Measurements from ENCODE around the gene SAMHD1.
"Not testable (repeated sequence)": the region's sequence is repeated elsewhere in the genome, so short reads cannot be mapped to it uniquely, and the experiment has no call there.

The SAMHD1 gene

GRCh38 chr20:36916199-36916598 lies 35.3 kb downstream of the SAMHD1 start:
- no peak for DNase-seq (ENCODE audit: low read depth in 2 of 2)

DNA sequence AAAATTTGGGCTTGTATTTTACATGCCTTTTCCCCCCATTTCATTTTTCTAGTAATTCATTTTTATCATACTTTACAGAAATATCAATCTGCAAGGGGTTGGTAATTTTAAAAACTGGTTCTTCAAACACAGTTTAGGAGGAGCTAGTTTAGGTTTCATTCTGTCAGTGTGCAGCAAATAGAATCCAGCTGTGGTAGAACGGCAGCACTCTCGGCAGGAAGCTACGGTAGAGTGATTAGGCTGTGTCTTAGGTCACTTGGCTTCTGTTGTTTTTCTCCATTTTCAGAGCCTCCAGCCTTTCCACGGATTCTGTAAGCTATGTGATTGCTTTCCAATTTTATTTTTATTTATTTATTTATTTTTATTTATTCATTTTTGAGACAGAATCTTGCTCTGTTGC lies 42.9 kb downstream of the SAMHD1 start:
- DNase-seq (ENCODE audit: low read depth in 2 of 2): no peak

DNA sequence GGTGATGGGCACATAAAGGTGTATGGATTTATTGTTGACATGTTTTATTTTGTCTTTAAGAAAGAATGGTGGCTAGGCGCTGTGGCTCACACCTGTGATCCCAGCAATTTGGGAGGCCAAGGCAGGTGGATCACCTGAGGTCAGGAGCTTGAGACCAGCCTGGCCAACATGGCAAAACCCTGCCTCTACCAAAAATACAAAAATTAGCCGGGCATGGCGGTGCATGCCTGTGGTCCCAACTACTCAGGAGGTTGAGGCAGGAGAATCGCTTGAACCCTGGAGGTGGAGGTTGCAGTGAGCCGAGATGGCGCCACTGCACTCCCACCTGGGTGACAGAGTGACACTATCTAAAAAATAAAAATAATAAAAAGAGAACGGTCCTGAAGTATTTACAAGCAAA lies 45.4 kb downstream of the SAMHD1 start:
- DNase-seq (ENCODE audit: low read depth in 2 of 2): not testable (repeated sequence)

DNA sequence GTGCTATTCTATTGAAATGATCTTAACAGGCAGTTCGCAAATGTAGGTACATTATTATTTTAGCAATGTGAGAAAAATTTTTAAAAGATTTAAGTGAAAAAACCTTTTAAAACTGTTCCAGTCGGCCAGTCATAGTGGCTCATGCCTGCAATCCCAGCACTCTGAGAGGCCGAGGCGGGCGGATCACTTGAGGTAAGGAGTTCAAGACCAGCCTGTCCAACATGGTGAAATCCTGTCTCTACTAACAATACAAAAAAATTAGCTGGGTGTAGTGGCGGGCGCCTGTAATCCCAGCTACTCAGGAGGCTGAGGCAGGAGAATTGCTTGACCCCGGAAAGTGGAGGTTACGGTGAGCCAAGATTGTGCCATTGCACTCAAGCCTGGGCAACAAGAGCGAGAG lies 45.9 kb downstream of the SAMHD1 start:
- DNase-seq (ENCODE audit: low read depth in 2 of 2): not testable (repeated sequence)

DNA sequence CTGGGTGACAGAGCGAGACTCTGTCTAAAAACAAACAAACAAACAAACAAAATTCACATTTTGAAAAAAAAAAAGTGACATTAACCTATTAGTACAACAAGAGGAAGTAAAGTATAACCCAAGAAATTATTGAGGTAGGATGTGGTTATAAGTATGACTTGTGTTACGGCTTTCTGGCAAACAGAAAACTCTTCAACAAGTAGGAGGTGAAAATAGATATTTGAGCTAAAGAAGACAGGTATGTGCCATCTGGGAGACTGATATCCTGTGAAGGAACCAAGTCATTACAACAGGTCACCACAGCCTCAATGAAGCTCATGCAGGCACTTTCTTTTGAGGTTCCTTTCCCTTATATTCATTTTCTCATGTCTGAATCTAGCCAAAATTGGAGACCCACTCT lies 46.8 kb downstream of the SAMHD1 start:
- no peak for DNase-seq (ENCODE audit: low read depth in 2 of 2)

DNA sequence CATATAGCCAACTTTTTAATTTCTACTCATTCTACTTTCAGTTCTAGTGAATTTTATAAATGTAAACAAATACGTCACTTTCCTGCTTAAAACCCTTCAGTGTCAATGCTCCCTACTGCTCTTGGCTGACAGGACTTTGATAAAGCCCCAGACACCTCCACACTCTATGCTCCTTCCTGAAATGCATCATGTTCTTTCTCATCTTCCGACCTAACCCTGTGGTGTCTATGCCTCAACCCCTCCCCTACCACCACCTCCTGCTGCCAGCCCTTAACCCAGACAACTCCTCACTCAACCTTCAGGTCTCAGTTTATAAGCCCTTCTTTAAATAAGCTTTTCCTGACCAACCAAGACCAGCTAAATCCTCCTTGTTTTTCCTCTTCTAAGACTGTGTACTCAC lies 56.5 kb downstream of the SAMHD1 start:
- DNase-seq (ENCODE audit: low read depth in 2 of 2): no peak

DNA sequence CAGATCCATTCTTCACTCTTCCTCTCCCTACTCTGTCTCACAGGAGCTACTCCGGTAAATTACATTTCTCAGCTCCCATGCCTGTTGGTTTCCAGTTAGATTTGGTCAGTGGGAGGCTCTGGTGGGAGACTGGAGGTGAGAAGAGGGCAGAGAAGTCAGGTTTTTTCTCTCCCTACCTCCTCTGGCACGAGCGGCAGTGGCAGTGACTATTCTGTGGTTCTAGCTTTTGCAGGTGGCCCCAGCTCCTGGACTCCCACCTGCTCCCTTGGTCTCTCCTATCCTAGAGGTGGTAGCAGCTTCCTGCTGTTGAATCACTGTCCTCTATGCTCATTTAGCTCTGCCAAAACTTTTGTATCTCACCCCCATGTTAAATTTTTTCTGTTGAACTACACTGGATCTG lies 57.7 kb downstream of the SAMHD1 start:
- DNase-seq (ENCODE audit: low read depth in 2 of 2): no peak

DNA sequence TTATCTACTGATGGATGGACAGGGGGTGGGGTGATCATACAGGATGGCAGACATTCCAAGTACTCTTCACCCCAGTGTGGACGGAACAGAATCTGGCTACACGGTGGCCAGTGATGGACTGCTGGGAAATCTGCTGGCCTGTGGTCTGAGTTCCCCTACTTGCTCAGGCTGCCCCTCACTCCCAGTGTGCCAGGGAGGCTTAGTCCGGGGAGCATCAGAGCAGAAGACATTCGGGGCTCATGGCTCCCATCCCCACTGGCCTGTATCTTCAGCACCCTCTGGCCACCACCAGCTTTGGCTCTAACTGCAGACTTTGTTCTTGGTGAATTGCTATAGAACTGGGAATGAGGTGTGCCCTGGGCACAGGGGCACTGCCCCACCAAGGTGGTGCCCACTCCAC lies 60.3 kb downstream of the SAMHD1 start:
- DNase-seq (ENCODE audit: low read depth in 2 of 2): no peak

DNA sequence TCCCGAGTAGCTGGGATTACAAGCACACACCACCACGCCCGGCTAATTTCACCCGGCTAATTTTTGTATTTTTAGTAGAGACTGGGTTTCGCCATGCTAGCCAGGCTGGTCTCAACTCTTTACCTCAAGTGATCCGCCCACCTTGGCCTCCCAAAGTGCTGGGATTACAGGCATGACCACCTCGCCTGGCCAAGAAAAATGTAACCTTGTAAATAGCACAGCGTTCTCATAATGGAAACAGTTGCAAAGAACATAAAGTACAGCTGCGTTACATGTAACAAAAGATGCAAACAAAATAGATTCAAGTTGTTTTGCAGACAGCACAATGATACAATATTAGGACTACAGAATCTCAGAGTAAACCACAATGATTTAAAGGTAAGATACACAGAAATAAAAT lies 60.9 kb downstream of the SAMHD1 start:
- DNase-seq (ENCODE audit: low read depth in 2 of 2): no peak

GRCh38 chr20:36888880-36889516 lies 62.5 kb downstream of the SAMHD1 start:
- DNase-seq (ENCODE audit: low read depth in 2 of 2): no peak

DNA sequence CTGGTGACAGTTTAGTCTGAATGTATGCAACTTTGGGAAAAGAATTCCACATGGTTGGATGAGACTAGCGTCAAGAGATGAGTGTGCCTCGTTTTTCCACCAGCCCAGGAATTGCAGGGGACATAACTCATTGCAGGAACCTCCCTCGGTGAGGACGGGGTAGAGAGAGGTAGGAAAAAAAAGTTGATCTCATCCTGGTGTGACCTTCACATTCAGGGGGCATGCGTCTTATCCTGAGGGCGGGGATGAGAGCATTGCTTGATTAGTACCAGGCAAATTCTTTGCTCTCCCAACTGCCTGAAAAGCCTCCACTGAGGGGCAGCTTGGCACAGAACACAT lies 63.8 kb downstream of the SAMHD1 start:
- DNase-seq (ENCODE audit: low read depth in 2 of 2): peak in 1 of 2 experiments; percentile 1

DNA sequence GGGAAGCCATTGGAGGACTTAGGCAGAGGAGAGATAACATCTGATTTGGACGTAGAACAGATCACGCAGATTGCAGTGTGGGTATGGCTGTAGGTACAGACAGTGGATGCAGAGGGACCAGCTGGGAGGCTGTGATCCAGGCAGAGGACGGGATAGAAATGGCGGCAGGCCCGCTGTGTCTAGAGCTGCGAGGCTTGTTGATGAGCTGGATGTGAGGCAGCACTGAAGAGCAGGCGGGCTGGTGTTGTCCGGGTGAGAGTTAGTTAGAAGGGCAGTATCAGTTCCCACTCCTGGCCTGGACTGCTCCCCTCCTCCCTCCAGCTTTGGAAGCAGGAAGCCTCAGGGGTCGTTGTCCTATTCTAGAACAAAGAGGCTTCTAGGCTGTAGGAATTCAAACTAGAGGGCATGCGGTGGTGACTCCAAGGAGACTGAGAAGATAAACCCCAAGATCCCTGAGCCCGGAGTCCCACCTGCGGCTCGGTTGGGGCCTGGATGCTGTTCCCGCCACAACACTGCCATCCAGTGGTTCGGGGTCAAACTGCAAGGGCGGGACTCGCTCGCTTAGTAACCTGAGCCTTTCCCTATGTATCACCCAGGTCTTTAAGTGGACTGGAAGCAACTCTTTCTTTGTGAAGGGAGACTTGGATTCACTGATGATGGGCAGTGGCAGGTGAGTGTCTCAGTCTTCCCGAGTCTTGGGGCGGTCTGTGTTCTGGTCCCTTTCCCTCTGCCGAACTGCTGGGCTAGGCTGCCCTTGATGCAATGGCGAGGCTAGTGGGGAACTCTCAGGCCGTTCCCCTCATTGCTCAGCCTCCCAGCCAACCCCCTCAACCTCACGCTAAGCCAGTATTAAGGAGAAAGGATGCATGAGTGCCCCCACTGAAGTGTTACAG lies 64.4 kb downstream of the SAMHD1 start:
- DNase-seq (ENCODE audit: low read depth in 2 of 2): peak; percentile 47 to 52

GRCh38 chr20:36885356-36885755 lies 66.2 kb downstream of the SAMHD1 start:
- DNase-seq (ENCODE audit: low read depth in 2 of 2): no peak

DNA sequence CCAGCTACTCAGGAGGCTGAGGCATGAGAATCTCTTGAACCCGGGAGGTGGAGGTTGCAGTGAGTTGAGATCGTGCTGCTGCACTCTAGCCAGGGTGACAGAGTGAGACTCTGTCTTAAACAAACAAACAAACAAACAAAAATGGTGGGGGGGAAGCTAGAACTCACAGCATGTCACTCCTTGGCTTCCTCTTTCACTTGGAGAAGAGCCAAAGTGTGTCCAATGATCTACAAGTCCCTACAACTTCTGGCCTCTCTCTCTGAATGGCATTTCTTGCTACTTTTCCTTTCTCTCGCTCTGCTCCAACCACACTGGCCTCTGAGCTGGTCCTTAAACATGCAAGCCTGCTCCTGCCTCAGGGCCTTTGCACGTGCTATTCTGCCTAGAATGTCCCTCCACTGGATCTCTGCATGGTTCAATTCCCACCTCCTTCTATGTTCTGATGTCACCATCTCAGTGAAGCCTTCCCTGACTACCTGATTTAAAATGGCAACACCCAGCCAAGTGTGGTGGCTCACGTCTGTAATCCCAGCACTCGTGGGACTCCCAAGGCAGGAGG lies 67.5 kb downstream of the SAMHD1 start:
- no peak for DNase-seq (ENCODE audit: low read depth in 2 of 2)

- DNase-seq (ENCODE audit: low read depth in 2 of 2): no peak
These were observed 69.6 kb downstream of the SAMHD1 start for GRCh38 chr20:36881888-36882287.

DNA sequence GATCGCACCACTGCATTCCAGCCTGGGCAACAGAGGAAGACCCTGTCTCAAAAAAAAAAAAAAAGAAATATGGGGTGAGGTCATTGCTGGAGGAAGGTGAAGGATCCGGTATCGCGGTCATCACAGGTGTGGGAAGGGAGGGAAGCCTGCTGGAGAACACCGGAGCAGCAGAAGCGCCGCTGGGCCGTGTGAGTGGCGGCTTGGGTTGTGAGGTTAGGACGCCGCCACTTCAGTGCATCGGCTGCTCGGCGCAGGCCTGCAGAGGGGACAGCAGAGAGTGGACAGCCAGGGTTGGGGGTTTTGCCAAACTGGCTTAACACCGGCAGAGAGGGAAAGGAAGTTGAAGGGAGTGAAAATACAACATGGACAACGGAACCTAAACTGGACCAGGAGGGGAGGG lies 70.2 kb downstream of the SAMHD1 start:
- DNase-seq (ENCODE audit: low read depth in 2 of 2): no peak

DNA sequence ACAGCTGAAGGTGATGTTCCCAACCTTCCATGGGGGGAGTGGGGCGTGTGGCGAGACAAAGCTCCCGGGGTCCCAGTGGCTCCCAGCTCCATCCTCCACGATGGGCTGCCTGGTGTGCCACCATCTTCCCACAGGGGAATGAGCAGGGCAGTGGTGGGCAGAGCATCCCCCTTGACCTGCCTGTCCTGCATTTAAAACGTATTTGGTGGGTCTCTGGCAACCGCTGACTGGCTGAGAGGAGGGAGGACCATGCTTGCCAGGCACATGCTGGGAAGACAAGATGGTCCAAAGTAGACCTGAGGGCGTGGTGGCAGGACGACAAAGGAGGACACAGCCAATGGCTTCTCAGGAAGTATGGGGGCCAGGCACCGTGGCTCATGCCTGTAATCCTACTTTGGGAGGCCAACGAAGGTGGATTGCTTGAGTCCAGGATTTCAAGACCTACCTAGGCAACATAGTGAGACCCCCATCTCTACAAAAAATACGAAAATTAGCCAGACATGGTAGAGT lies 70.7 kb downstream of the SAMHD1 start:
- DNase-seq (ENCODE audit: low read depth in 2 of 2): no peak

DNA sequence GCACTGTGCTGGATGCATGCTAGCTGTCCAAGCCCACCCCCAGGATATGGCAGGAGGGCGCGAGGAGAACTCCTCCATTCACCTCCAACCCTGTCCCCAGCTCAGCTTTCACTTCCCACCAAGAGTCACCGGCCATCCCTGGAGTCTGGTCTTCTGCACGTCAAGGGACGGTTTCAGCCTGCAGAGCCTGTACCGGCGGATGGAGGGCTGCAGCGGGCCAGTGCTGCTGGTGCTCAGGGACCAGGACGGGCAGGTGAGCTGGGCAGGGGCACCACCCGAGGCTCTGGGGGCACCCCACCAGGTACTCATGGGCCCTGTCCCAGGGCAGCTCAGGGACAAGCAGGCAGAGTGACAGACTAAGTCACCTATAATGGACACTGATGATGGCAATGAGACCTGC lies 72.6 kb downstream of the SAMHD1 start:
- DNase-seq (ENCODE audit: low read depth in 2 of 2): no peak

DNA sequence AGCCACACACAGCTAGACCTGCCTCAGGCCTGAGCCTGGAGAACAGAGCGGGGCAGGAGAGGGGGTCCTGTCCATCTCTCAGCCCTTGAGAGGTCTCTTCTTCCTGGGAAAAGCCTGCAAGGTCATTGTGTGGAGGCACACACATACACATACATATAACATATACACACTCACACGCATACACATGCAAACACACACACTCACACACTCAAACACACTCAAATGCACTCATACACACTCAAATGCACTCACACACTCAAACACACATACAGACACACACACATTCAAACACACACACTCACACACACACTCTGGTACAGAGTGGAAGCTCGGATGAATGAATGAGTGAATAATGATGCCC lies 75.1 kb downstream of the SAMHD1 start:
- no peak for DNase-seq (ENCODE audit: low read depth in 2 of 2)

DNA sequence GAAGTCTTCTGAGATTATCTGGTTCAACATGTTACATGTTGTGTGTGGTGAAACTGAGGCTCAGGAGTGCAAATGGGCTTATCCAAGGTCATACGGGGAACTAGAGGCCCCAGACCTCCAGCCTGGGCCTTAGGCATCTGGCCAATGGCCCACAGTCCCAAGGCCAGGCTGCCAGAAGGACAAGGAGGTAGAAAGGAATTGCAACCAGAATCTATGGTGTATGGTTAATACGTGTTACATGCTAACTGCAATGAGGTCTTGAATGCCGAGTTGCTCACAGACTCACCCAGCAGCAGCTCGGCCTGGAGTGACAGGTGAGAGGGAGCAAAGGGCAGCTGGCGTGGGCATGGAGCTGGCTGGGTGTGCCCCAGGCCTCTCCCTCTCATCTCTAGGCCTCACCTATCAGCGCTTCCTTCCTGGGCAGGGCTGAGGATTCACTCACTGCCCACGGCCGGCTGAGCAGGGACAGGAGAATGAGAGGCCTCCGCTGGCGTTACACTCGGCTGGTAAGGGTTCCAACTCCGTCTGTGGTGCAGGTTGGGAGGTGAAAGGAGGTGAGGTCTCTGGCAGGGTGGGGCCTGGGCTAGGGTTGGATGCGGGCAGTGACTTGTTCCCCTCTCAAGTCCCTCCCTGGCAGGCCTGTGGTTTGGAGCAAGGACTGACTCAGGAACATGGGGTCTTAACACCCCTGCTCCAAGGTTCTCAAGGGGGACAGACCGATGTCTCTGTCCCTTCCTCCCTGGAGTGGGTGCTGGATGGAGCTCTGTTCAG lies 75.6 kb downstream of the SAMHD1 start, which contains the start of gene TLDC2:
Gene TLDC2 (plus strand): TSS at position 437 of the 771 bp plus-strand sequence. CDS start 37 bp downstream, at position 474.
- no peak for DNase-seq (ENCODE audit: low read depth in 2 of 2)

DNA sequence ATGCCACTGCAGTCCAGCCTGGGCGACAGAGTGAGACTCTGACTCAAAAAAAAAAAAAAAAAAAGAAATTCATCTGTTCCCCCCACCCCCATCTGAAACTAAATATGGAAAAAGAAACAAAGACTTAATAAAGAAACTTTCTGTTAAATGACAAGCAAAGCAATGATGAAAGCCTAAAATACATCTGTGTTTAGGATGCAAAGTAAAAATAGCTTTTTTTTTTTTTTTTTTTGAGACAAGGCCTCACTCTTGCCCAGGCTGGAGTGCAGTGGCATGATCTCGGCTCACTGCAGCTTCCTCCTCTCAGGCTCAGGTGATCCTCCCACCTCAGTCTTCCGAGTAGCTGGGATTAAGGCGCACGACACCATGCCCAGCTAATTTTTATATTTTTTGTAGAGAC lies 76.4 kb downstream of the SAMHD1 start:
- DNase-seq (ENCODE audit: low read depth in 2 of 2): not testable (repeated sequence)

Data from fibroblast of skin of left quadriceps (primary cell).